ENCODE measurements around the gene PJA2. TPM values are rescaled to one million over a fixed set of nuclear protein-coding genes. Genes with fewer than 3 reads are reported as not detected.

PJA2 gene
- polyA plus RNA-seq, 3 donors = 36.2 to 74.1 (median 49.7) TPM

DNA sequence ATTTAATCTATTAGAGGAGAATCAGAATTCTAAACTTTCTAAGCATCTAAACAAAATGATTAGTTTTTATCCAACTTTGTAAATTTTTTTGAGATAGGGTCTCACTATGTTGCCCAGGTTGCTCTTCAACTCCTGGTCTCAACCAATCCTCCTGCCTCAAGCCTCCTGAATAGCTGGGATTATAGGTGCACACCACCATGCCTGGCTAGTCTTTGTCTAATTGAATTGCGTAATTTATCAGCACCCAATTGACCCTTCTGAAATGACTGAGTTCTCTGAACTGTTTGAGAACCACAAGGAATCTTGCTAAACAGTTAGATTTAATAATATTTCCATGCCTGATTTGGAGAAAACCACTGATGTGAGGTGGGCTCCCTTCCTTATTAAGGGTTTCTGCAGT is 75.7 kb downstream of the PJA2 start:
- H3K36me3 Mint-ChIP-seq = peaks cover 43 to 54% of the 10 kb centered on the region in 2 donors
- H3K4me3 ChIP-seq (replicated peaks in 1 of 3; ENCODE audit: low read depth in 2 of 3, low read length in 3 of 3) = no peak overlapping the region
- DNase-seq = no peak
- no CpG with 5 or more reads among the region's 1 CpG for WGBS (ENCODE audit: insufficient coverage)
- no peaks in the 10 kb centered on the region for H3K27me3 ChIP-seq (ENCODE audit: control insufficient read depth in 2 of 2, insufficient read depth in 2 of 2, low read length in 2 of 2)
- H4K20me1 ChIP-seq (ENCODE audit: insufficient read depth, low read length) = peaks cover 8% of the 10 kb centered on the region
- no peaks in the 10 kb centered on the region for H3K4me1 ChIP-seq (ENCODE audit: control insufficient read depth in 1 of 2, insufficient read depth in 2 of 2, low read length in 2 of 2)
- no peak overlapping the region for H3K4me2 ChIP-seq (replicated peaks; ENCODE audit: extremely low read depth, low read length, poor library complexity, severe bottlenecking)
- TF ChIP-seq, protein P1, sequence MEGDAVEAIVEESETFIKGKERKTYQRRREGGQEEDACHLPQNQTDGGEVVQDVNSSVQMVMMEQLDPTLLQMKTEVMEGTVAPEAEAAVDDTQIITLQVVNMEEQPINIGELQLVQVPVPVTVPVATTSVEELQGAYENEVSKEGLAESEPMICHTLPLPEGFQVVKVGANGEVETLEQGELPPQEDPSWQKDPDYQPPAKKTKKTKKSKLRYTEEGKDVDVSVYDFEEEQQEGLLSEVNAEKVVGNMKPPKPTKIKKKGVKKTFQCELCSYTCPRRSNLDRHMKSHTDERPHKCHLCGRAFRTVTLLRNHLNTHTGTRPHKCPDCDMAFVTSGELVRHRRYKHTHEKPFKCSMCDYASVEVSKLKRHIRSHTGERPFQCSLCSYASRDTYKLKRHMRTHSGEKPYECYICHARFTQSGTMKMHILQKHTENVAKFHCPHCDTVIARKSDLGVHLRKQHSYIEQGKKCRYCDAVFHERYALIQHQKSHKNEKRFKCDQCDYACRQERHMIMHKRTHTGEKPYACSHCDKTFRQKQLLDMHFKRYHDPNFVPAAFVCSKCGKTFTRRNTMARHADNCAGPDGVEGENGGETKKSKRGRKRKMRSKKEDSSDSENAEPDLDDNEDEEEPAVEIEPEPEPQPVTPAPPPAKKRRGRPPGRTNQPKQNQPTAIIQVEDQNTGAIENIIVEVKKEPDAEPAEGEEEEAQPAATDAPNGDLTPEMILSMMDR (IDR thresholded peaks at IDR 0.05) = no peak
- no peaks in the 10 kb centered on the region for H3K4me1 Mint-ChIP-seq
- H2AFZ ChIP-seq (ENCODE audit: insufficient read depth, low read depth, low read length, poor library complexity, severe bottlenecking) = no peak overlapping the region
- peaks cover 27 to 73% of the 10 kb centered on the region in 2 donors for H3K36me3 ChIP-seq (replicated peaks in 1 of 2; ENCODE audit: control insufficient read depth in 1 of 2, insufficient read depth in 2 of 2, low read length in 2 of 2)
- no peak overlapping the region for H3K4me3 Mint-ChIP-seq
- intact Hi-C loops (cut with micrococcal nuclease) = no loop called here
- H3K9ac ChIP-seq (ENCODE audit: insufficient read depth, low read length, poor library complexity, severe bottlenecking) = no peak overlapping the region
- no peaks in the 10 kb centered on the region for H3K9me3 ChIP-seq (replicated peaks in 1 of 2; ENCODE audit: control insufficient read depth in 1 of 2, insufficient read depth in 1 of 2, low read length in 2 of 2)
- H3K79me2 ChIP-seq (ENCODE audit: insufficient read depth, low read length) = no peaks in the 10 kb centered on the region
- H3K27ac Mint-ChIP-seq = peak overlapping the region in 1 of 7 donors; percentile 60
- no peaks in the 10 kb centered on the region for H3K9me3 Mint-ChIP-seq
- no peaks in the 10 kb centered on the region for H3K27me3 Mint-ChIP-seq (ENCODE audit: low read depth in 3 of 3)
- no peak overlapping the region for H3K27ac ChIP-seq (ENCODE audit: low read depth in 1 of 2, low read length in 2 of 2)

DNA sequence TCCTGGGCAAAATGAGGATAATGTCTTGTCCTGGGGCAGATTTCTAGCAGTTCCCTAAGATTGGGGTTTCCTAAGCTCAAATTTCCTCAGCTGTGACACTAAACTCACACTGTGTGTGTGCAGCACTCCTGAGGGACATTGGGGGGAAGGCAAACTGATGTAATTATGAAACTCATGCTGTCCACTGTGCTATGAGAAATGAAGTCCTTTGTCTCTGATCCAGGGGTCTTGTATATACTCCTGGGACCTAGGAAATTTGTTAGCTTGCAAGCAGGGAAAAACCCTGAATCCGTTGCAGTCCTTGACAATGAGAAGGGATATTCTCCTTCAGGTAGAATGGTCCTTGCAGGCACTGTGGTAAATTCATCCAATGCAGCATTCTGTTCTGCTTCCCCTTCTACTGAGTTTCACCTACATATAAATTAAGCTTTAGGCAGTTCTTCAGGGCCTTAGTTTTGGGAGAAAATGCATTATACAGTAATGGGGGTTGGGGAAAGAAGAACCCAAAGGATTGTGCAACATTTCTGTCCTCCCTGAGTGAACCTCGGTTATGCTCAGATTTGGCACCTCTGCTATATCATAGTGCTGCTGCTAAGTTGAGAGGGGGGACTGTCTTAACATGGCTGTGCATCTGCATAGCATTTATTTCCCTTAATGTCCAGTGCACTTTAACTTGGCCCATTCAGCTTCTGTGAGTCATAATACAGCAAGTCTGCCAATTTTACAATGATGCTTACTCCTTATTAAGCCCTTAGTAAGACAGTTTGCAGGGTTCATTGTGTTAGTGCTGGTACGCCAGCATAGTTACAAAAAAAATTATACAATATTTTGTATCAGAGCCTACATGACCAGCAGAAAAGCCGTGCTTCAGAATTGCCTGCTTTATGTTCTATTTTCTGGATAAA is 80.2 kb downstream of the PJA2 start:
- peaks cover 13% of the 10 kb centered on the region for H3K4me1 Mint-ChIP-seq
- no peak overlapping the region for H2AFZ ChIP-seq (ENCODE audit: insufficient read depth, low read depth, low read length, poor library complexity, severe bottlenecking)
- 0% methylated on average over 1 of the region's 4 CpGs for WGBS (ENCODE audit: insufficient coverage)
- DNase-seq = no peak
- H3K4me2 ChIP-seq (replicated peaks; ENCODE audit: extremely low read depth, low read length, poor library complexity, severe bottlenecking) = no peak overlapping the region
- peaks cover 0 to 2% (median 0%) of the 10 kb centered on the region in 7 donors for H3K9me3 Mint-ChIP-seq
- peak overlapping the region in 3 of 7 donors; percentile 40 to 61 (median 57) for H3K27ac Mint-ChIP-seq
- intact Hi-C loops (cut with micrococcal nuclease) = no loop called here
- TF ChIP-seq, protein P1 (IDR thresholded peaks at IDR 0.05) = no peak
- H3K79me2 ChIP-seq (ENCODE audit: insufficient read depth, low read length) = no peaks in the 10 kb centered on the region
- no peaks in the 10 kb centered on the region for H4K20me1 ChIP-seq (ENCODE audit: insufficient read depth, low read length)
- H3K4me1 ChIP-seq (ENCODE audit: control insufficient read depth in 1 of 2, insufficient read depth in 2 of 2, low read length in 2 of 2) = peaks cover 0 to 8% of the 10 kb centered on the region in 2 donors
- H3K27me3 Mint-ChIP-seq (ENCODE audit: low read depth in 3 of 3) = no peaks in the 10 kb centered on the region
- H3K27ac ChIP-seq (ENCODE audit: low read depth in 1 of 2, low read length in 2 of 2) = peak overlapping the region in 1 of 2 donors; percentile 14
- H3K9me3 ChIP-seq (replicated peaks in 1 of 2; ENCODE audit: control insufficient read depth in 1 of 2, insufficient read depth in 1 of 2, low read length in 2 of 2) = no peaks in the 10 kb centered on the region
- no peak overlapping the region for H3K4me3 Mint-ChIP-seq
- H3K36me3 Mint-ChIP-seq = peaks cover 17 to 26% of the 10 kb centered on the region in 2 donors
- no peaks in the 10 kb centered on the region for H3K27me3 ChIP-seq (ENCODE audit: control insufficient read depth in 2 of 2, insufficient read depth in 2 of 2, low read length in 2 of 2)
- no peak overlapping the region for H3K4me3 ChIP-seq (replicated peaks in 1 of 3; ENCODE audit: low read depth in 2 of 3, low read length in 3 of 3)
- no peak overlapping the region for H3K9ac ChIP-seq (ENCODE audit: insufficient read depth, low read length, poor library complexity, severe bottlenecking)
- H3K36me3 ChIP-seq (replicated peaks in 1 of 2; ENCODE audit: control insufficient read depth in 1 of 2, insufficient read depth in 2 of 2, low read length in 2 of 2) = peaks cover 6 to 35% of the 10 kb centered on the region in 2 donors

All from CD14-positive monocyte (primary cell).